GM12878 (cell line): ENCODE results near the gene PDXP. TPM values are rescaled to one million over a fixed set of nuclear protein-coding genes. Genes with fewer than 3 reads are reported as not detected.

Source experiments
- ATAC-seq: fragments of 200-7000 bp; cut with Tn5 transposase; 3 replicates; pipeline ENCODE4 v1.9.1; 2020; ENCODE audit warnings: mild to moderate bottlenecking, moderate library complexity
- BruUV-seq: library from RNA; stranded (reverse); fragments of 400-500 nt; replicated peaks from 2 replicates; lab custom pipeline; 2021; lab: Mats Ljungman, UMichigan
- CTCF ChIA-PET: fragments of 300-600 bp; sonication (Branson Sonifier 250); formaldehyde crosslinking; extraction: SDS; loops from one replicate; lab custom pipeline; 2021; ENCODE audit warnings: inconsistent platforms; lab: Yijun Ruan, JAX
- POLR2A ChIA-PET: fragments of 350-600 bp; formaldehyde crosslinking; extraction: SDS; loops from one replicate; lab custom pipeline; 2021; ENCODE audit warnings: inconsistent platforms; lab: Charles Lee
- RAD21 ChIA-PET: fragments of 300-600 bp; sonication (Branson Sonifier 250); formaldehyde crosslinking; loops from one replicate; lab custom pipeline; 2023; ENCODE audit warnings: antibody characterized with exemption; ENCODE audit not compliant: unreplicated experiment; lab: Charles Lee
- SMC1A ChIA-PET: fragments of 300-600 bp; sonication (Branson Sonifier 250); formaldehyde crosslinking; loops from one replicate; lab custom pipeline; 2023; ENCODE audit not compliant: unreplicated experiment, uncharacterized antibody; lab: Charles Lee
- DNase-seq: peaks from one replicate; pipeline ENCODE4 v3.0.0-alpha.2; 2011; ENCODE audit warnings: low read depth, low spot score
- FAIRE-seq: peaks from 3 replicates; lab custom pipeline; 2011; peaks lifted over from hg19 to GRCh38; lab: Jason Lieb, UNC
- H2AFZ ChIP-seq: 2 replicates; pipeline ENCODE4 v1.6.0; 2011; ENCODE audit warnings: low read depth, low read length, control low read depth; ENCODE audit not compliant: control insufficient read depth
- H3K27ac ChIP-seq: 2 replicates; pipeline ENCODE4 v1.5.1; 2011; ENCODE audit warnings: control low read depth; ENCODE audit not compliant: control insufficient read depth, insufficient read depth
- H3K27me3 ChIP-seq, 2 experiments: replicated peaks in 1 of 2; 2 replicates each; pipeline versions ENCODE4 v1.6.0 to v1.6.1; 2011; ENCODE audit warnings: low read length in 1 of 2; ENCODE audit not compliant: control insufficient read depth in 2 of 2, insufficient read depth in 2 of 2
- H3K36me3 ChIP-seq, 2 experiments: 2 replicates each; pipeline ENCODE4 v1.5.1; 2011; ENCODE audit warnings: low read length in 1 of 2; ENCODE audit not compliant: control insufficient read depth in 2 of 2, insufficient read depth in 2 of 2
- H3K4me1 ChIP-seq: 2 replicates; pipeline ENCODE4 v1.6.1; 2011; ENCODE audit warnings: mild to moderate bottlenecking, low read length, moderate library complexity, mixed read lengths; ENCODE audit not compliant: control insufficient read depth, insufficient read depth
- H3K4me2 ChIP-seq: 2 replicates; pipeline ENCODE4 v1.6.0; 2011; ENCODE audit warnings: control low read depth; ENCODE audit not compliant: control insufficient read depth, insufficient read depth
- H3K4me3 ChIP-seq: fragments of 200-600 bp; sonication (generic); 2 replicates; pipeline ENCODE4 v1.5.1; 2016
- H3K79me2 ChIP-seq: 2 replicates; pipeline ENCODE4 v1.6.0; 2011; ENCODE audit warnings: low read length; ENCODE audit not compliant: control insufficient read depth, insufficient read depth
- H3K9ac ChIP-seq: 2 replicates; pipeline ENCODE4 v1.8.0; 2011; ENCODE audit warnings: low read length, control low read depth, mixed read lengths; ENCODE audit not compliant: control insufficient read depth, insufficient read depth
- H3K9me3 ChIP-seq: replicated peaks from 3 replicates; pipeline ENCODE4 v1.5.1; 2011; ENCODE audit warnings: mild to moderate bottlenecking, low read length; ENCODE audit not compliant: control insufficient read depth, insufficient read depth
- H4K20me1 ChIP-seq: 2 replicates; pipeline ENCODE4 v1.6.0; 2011; ENCODE audit not compliant: control insufficient read depth, insufficient read depth
- CBX3 ChIP-seq: fragments of 200-600 bp; sonication (generic); IDR thresholded peaks from 2 replicates; pipeline ENCODE4 v1.6.1; 2016; ENCODE audit warnings: low read depth, borderline replicate concordance
- FOXM1 ChIP-seq: IDR thresholded peaks from 2 replicates; pipeline ENCODE4 v1.6.1; 2012; ENCODE audit warnings: low read depth, mild to moderate bottlenecking, inconsistent platforms, low read length, moderate library complexity
- HDGF ChIP-seq: fragments of 450-650 bp; IDR thresholded peaks from 2 replicates; pipeline ENCODE4 v1.6.1; 2016; ENCODE audit warnings: antibody characterized with exemption
- IRF4 ChIP-seq: IDR thresholded peaks from 2 replicates; pipeline ENCODE4 v1.6.1; 2011; ENCODE audit warnings: low read depth, low read length
- SMC3 ChIP-seq: IDR thresholded peaks from 2 replicates; pipeline ENCODE4 v1.6.1; 2011; ENCODE audit warnings: low read length, improper control_type of control experiment, borderline replicate concordance
- ZNF384 ChIP-seq: IDR thresholded peaks from 2 replicates; pipeline ENCODE4 v1.6.1; 2012; ENCODE audit warnings: low read depth, mild to moderate bottlenecking, low read length, improper control_type of control experiment, borderline replicate concordance
- ZSCAN29 ChIP-seq: fragments of 450-650 bp; IDR thresholded peaks from 2 replicates; pipeline ENCODE4 v1.6.1; 2017; ENCODE audit warnings: mild to moderate bottlenecking, moderate library complexity
- WGBS: methylation state at CpG from one replicate; pipeline ENCODE4 v1.1.6; 2016; ENCODE audit warnings: low lambda C conversion rate; ENCODE audit not compliant: insufficient replicate concordance, insufficient coverage; ENCODE audit errors: missing lambda C conversion rate; 5-methylcytosine and 5-hydroxymethylcytosine counted together
- in situ Hi-C: fragments of 300-500 bp; cut with MboI; formaldehyde crosslinking; loops from 9 replicates; pipeline ENCODE4 v1.14.3; 2018; ENCODE audit warnings: mixed read lengths
- intact Hi-C: fragments of 100-400 bp; cut with micrococcal nuclease; formaldehyde crosslinking; loops from one replicate; pipeline ENCODE4 v1.14.2; 2022; ENCODE audit not compliant: unreplicated experiment
- polyA plus RNA-seq, 11 experiments: library from polyadenylated mRNA; depleted of rRNA in 4 of 11; unstranded in 6 of 11; stranded (reverse) in 5 of 11; fragments of >200 nt; fragmentation: Nextera tagmentation in 4 of 11; fragmentation: Illumina TruSeq in 1 of 11; extraction: Ambion mirVana in 4 of 11; extraction: Trizol in 1 of 11; gene quantifications; 1 replicate in 1 of 11; 2 replicates in 10 of 11; pipeline versions ENCODE4 v1.2.1 to v1.2.3, GENCODE V29; 2011 to 2016; ENCODE audit warnings: inconsistent platforms in 2 of 11, missing spikeins in 2 of 11, low read depth in 1 of 11
- total RNA-seq, 4 experiments: library from RNA; depleted of rRNA in 3 of 4; stranded (reverse); fragments of >200 nt in 3 of 4; fragmentation: Illumina TruSeq in 1 of 4; extraction: Trizol in 1 of 4; gene quantifications; 2 replicates each; pipeline versions ENCODE4 v1.2.1 to v1.2.3, GENCODE V29; 2013 to 2021
- TF ChIP-seq, protein P1 (sequence below): fragments of 450-650 bp; formaldehyde crosslinking; IDR thresholded peaks from 2 replicates; pipeline ENCODE4 v1.4.0; 2022; ENCODE audit warnings: mild to moderate bottlenecking, moderate library complexity
- TF ChIP-seq, protein P2 (sequence below): fragments of 450-650 bp; IDR thresholded peaks from 2 replicates; pipeline ENCODE4 v1.6.1; 2018; ENCODE audit warnings: borderline replicate concordance, mild to moderate bottlenecking; ENCODE audit not compliant: partially characterized antibody
- TF ChIP-seq, protein P3 (sequence below): fragments of 450-650 bp; IDR thresholded peaks from 2 replicates; pipeline ENCODE4 v1.6.1; 2016; ENCODE audit warnings: mild to moderate bottlenecking, moderate library complexity, borderline replicate concordance

PDXP gene
- total and polyA plus RNA-seq, 10 of the 15 experiments (the other 5 are each of a cell fraction or from before 2014, with no cell fraction given), result 4.4 to 56.7 (median 34.6) TPM

DNA sequence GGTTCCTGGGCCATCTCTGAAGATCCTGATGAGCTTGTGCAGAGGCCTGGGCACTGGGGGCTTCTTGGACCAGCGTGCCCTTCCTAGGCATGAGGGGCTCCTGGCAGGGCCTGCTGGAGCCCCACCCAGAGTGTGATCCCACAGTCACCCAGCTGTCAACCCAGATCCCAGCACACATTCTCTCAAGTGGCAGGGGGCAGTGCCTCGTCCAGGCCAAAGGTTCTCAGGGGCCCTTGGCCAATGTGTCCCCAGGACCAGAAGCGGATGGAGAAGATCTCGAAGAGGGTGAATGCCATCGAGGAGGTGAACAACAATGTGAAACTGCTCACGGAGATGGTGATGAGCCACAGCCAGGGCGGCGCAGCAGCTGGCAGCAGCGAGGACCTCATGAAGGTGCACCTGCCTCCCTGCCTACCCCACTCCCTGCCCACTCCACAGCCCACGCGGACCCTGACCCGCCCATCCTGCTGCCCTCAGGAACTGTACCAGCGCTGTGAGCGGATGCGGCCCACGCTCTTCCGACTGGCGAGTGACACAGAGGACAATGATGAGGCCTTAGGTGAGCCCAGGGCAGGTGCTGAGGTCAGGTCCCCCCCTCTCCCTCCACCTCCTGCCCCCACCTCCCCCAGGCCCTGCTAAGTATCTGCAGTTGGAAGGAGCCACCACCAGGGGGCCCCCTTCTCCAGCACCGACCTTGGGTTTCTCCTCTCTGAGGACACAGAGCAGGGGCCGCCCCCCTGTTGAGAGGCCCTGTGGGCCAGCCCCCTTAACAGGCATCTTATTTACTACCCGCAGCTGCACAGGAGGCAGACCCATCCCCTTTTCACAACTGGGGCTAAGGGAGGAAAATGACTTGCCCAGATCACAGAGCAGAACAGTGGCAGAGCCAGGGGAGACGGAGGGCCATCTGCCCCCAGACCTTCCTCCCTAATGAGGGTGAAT, 35.2 kb upstream of the PDXP start:
- H3K27me3 ChIP-seq, result no peaks in the 10 kb centered on the region
- no peak overlapping the region for H3K27ac ChIP-seq
- H3K9ac ChIP-seq, result no peak overlapping the region
- peaks cover 21 to 26% of the 10 kb centered on the region in 2 experiments for H3K36me3 ChIP-seq
- H3K4me3 ChIP-seq, result no peak overlapping the region
- ChIA-PET CTCF (interaction anchor here (0.6 to 14.9 kb wide), 7 partner anchors 11 to 83 kb away, joined by 3 to 275 read pairs (median 26); partner anchors contain the start of genes LGALS1, NOL12, PDXP and SH3BP1), RAD21 (interaction anchor here (0.6 to 7.1 kb wide), 8 partner anchors 11 to 58 kb away, joined by 3 to 76 read pairs (median 4); partner anchors contain the start of genes PDXP and SH3BP1), POLR2A (interaction anchor here (1.4 kb wide), 1 partner anchor 37 kb away, joined by 3 read pairs; no protein-coding TSS in a partner anchor), SMC1A (interaction anchor here (1.6 to 5.9 kb wide), 3 partner anchors 18 to 58 kb away, joined by 3 to 69 read pairs (median 6); partner anchors contain the start of genes PDXP and SH3BP1)
- intact Hi-C loops, result loop anchor here (1.0 kb wide), 1 partner anchor 58 kb away; no protein-coding TSS in a partner anchor
- H3K4me2 ChIP-seq, result no peak overlapping the region
- H3K9me3 ChIP-seq, result no peaks in the 10 kb centered on the region
- peak; percentile 88 for ATAC-seq
- in situ Hi-C loops, result no loop called here
- H2AFZ ChIP-seq, result no peak overlapping the region
- peaks cover 29% of the 10 kb centered on the region for H3K4me1 ChIP-seq
- DNase-seq, result no peak
- BruUV-seq, result no TSS peak
- H3K79me2 ChIP-seq, result no peaks in the 10 kb centered on the region
- H4K20me1 ChIP-seq, result no peaks in the 10 kb centered on the region
- 58% methylated on average over 19 of the region's 22 CpGs for whole genome bisulfite sequencing
- peak; percentile 44 for FAIRE-seq
- TF ChIP-seq IRF4 (no peak), HDGF (no peak), SMC3 (peak; percentile 60; the same call in 1 of the 2 replicates), FOXM1 (no peak), ZNF384 (no peak), ZSCAN29 (no peak), CBX3 (no peak)
- TF ChIP-seq, protein P1, sequence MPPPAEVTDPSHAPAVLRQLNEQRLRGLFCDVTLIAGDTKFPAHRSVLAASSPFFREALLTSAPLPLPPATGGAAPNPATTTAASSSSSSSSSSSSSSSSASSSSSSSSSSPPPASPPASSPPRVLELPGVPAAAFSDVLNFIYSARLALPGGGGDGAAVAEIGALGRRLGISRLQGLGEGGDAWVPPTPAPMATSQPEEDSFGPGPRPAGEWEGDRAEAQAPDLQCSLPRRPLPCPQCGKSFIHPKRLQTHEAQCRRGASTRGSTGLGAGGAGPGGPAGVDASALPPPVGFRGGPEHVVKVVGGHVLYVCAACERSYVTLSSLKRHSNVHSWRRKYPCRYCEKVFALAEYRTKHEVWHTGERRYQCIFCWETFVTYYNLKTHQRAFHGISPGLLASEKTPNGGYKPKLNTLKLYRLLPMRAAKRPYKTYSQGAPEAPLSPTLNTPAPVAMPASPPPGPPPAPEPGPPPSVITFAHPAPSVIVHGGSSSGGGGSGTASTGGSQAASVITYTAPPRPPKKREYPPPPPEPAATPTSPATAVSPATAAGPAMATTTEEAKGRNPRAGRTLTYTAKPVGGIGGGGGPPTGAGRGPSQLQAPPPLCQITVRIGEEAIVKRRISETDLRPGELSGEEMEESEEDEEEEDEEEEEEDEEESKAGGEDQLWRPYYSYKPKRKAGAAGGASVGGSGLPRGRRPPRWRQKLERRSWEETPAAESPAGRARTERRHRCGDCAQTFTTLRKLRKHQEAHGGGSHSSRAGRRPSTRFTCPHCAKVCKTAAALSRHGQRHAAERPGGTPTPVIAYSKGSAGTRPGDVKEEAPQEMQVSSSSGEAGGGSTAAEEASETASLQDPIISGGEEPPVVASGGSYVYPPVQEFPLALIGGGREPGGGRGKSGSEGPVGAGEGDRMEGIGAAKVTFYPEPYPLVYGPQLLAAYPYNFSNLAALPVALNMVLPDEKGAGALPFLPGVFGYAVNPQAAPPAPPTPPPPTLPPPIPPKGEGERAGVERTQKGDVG (CRISPR knock-in tag), result no peak
- TF ChIP-seq, protein P2, sequence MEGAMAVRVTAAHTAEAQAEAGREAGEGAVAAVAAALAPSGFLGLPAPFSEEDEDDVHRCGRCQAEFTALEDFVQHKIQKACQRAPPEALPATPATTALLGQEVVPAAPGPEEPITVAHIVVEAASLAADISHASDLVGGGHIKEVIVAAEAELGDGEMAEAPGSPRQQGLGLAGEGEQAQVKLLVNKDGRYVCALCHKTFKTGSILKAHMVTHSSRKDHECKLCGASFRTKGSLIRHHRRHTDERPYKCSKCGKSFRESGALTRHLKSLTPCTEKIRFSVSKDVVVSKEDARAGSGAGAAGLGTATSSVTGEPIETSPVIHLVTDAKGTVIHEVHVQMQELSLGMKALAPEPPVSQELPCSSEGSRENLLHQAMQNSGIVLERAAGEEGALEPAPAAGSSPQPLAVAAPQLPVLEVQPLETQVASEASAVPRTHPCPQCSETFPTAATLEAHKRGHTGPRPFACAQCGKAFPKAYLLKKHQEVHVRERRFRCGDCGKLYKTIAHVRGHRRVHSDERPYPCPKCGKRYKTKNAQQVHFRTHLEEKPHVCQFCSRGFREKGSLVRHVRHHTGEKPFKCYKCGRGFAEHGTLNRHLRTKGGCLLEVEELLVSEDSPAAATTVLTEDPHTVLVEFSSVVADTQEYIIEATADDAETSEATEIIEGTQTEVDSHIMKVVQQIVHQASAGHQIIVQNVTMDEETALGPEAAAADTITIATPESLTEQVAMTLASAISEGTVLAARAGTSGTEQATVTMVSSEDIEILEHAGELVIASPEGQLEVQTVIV, result no peak
- TF ChIP-seq, protein P3, sequence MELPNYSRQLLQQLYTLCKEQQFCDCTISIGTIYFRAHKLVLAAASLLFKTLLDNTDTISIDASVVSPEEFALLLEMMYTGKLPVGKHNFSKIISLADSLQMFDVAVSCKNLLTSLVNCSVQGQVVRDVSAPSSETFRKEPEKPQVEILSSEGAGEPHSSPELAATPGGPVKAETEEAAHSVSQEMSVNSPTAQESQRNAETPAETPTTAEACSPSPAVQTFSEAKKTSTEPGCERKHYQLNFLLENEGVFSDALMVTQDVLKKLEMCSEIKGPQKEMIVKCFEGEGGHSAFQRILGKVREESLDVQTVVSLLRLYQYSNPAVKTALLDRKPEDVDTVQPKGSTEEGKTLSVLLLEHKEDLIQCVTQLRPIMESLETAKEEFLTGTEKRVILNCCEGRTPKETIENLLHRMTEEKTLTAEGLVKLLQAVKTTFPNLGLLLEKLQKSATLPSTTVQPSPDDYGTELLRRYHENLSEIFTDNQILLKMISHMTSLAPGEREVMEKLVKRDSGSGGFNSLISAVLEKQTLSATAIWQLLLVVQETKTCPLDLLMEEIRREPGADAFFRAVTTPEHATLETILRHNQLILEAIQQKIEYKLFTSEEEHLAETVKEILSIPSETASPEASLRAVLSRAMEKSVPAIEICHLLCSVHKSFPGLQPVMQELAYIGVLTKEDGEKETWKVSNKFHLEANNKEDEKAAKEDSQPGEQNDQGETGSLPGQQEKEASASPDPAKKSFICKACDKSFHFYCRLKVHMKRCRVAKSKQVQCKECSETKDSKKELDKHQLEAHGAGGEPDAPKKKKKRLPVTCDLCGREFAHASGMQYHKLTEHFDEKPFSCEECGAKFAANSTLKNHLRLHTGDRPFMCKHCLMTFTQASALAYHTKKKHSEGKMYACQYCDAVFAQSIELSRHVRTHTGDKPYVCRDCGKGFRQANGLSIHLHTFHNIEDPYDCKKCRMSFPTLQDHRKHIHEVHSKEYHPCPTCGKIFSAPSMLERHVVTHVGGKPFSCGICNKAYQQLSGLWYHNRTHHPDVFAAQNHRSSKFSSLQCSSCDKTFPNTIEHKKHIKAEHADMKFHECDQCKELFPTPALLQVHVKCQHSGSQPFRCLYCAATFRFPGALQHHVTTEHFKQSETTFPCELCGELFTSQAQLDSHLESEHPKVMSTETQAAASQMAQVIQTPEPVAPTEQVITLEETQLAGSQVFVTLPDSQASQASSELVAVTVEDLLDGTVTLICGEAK, result no peak
